Measurements from ENCODE around the gene ABCC1.

The ABCC1 gene

DNA sequence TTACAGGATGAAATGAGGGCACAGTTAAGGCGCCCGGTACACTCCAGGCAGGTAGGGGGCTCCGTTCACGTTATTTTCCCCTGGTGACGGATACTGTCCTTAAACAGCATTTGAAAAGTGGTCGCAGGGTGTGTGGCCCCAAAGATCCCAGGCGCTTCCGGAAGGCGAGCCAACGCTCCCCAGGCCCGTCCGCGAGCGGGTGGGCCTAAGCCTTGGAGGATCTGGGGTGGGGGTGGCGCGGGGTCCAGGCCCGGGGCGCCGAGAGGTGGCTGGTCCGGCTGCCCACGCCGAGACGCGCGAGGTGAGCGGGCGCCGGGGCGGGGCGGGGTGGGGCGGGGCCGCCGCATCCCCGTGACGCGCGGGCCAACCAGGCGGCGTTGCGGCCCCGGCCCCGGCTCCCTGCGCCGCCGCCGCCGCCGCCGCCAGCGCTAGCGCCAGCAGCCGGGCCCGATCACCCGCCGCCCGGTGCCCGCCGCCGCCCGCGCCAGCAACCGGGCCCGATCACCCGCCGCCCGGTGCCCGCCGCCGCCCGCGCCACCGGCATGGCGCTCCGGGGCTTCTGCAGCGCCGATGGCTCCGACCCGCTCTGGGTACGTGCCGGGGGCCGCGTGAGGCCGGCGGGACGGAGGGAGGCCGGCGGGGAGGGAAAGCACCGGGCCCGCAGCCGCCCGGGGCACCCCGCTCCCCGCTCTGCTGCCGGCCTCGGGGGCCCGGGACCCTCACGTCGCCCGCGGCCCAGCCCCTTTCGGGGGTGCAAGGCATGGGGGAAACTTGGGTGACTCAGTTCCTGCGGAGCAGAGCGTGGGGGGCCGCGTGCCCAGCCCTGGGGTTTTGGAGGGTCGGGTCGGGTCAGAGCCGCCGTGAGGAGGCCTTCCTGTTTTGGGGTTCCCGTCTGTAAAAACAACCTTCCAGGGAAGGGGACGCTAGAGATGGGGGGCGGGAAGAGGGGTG is at the start of gene ABCC1:
TSS of gene ABCC1 (plus strand) at position 407 of the 951 bp plus-strand sequence. CDS start at position 543, 136 bp downstream.
- peak within 1 kb of the TSS; percentile 60 for H3K27ac ChIP-seq
- TF ChIP-seq, protein P1, sequence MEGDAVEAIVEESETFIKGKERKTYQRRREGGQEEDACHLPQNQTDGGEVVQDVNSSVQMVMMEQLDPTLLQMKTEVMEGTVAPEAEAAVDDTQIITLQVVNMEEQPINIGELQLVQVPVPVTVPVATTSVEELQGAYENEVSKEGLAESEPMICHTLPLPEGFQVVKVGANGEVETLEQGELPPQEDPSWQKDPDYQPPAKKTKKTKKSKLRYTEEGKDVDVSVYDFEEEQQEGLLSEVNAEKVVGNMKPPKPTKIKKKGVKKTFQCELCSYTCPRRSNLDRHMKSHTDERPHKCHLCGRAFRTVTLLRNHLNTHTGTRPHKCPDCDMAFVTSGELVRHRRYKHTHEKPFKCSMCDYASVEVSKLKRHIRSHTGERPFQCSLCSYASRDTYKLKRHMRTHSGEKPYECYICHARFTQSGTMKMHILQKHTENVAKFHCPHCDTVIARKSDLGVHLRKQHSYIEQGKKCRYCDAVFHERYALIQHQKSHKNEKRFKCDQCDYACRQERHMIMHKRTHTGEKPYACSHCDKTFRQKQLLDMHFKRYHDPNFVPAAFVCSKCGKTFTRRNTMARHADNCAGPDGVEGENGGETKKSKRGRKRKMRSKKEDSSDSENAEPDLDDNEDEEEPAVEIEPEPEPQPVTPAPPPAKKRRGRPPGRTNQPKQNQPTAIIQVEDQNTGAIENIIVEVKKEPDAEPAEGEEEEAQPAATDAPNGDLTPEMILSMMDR (IDR thresholded peaks at IDR 0.05): no peak
- TF ChIP-seq ZFX (IDR thresholded peaks at IDR 0.05; ENCODE audit: borderline replicate concordance): no peak

DNA sequence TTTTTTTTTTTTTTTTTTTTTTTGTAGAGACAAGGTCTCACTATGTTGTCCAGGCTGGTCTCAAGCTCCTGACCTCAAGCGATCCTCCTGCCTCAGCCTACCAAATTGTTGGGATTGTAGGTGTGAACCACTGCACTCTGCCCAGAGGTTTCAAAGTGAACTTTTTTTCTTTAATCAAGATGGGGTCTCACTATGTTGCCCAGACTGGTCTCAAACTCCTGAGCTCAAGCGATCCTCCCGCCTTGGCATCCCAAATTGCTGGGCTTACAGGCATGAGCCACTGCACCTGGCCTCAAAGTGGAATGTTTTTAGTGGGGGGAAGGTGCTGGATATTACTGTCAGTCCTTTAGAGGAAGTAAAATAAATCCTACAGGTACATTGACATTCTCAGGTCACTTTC is 49.1 kb upstream of the ABCC1 start:
- no peak overlapping the region; the same call in 1 of the 2 replicates for H3K27ac ChIP-seq

DNA sequence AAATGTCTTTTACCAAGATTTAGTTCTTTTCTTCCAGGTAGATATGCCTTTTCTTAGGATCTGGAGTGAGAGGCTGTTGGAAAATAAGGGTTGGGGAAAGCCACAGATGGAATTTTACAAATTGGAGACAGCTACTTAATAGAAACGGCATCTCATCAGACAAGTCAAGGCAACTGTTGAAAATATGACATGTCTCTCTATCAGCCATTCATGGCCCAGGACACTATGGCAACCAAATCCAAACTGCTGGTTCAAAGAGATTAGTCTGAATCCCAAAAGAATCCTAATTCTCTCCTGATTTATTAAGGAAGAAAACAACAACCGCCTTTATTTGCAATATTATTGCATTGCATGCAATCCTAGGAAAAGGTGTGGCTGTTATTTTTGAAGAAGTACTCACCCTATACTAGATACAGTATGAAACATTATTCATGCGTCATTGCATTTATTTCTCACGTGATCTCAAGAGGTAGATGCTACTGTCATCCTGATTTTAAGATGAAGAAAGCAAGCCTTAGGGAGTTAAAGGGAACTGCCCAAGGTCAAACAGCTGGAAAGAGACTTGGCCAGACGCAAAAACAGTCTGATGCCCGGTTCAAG is 48.4 kb upstream of the ABCC1 start:
- no peak overlapping the region; the same call in 1 of the 2 replicates for H3K27ac ChIP-seq
- no peak for TF ChIP-seq ZFX (IDR thresholded peaks at IDR 0.05; ENCODE audit: borderline replicate concordance)
- TF ChIP-seq, protein P1 (IDR thresholded peaks at IDR 0.05): no peak

More for the DNA sequence above, 49.1 kb upstream of the ABCC1 start:
- TF ChIP-seq ZFX (IDR thresholded peaks at IDR 0.05; ENCODE audit: borderline replicate concordance): no peak
- TF ChIP-seq, protein P1 (IDR thresholded peaks at IDR 0.05): no peak

DNA sequence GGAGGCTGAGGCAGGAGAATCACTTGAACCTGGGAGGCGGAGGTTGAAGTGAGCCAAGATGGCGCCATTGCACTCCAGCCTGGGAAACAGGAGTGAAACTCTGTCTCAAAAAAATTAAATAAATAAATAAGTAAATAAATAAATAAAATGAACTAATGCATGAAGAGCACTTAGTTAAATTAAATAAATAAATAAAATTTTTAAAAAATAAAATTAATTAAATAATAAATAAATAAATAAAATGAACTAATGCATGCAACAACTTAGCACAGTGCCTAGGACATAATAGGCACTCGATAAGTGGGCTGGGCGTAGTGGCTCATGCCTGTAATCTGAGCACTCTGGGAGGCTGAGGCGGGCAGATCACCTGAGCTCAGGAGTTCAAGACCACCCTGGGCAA is 45.5 kb upstream of the ABCC1 start:
- TF ChIP-seq, protein P1 (IDR thresholded peaks at IDR 0.05): no peak
- no peak for TF ChIP-seq ZFX (IDR thresholded peaks at IDR 0.05; ENCODE audit: borderline replicate concordance)

DNA sequence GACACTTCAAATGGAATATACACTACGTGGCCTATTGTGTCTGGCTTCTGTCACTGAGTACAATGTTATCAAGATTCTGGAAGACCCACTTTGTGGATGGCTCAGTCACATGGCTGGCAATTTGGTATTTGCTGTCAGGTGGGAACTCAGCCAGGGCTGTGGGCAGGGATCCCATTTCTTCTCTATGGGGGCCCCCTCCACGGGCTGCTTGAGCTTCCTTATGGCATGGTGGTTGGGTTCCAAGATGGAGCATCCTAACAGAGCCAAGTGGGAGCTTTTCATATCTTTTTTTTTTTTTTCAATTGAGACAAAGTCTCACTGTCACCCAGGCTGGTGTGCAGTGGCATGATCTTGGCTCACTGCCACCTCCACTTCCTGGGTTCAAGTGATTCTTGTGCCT is 43.0 kb upstream of the ABCC1 start:
- TF ChIP-seq, protein P1 (IDR thresholded peaks at IDR 0.05): no peak
- TF ChIP-seq ZFX (IDR thresholded peaks at IDR 0.05; ENCODE audit: borderline replicate concordance): no peak
- no peak overlapping the region for H3K27ac ChIP-seq

More for the DNA sequence above, 45.5 kb upstream of the ABCC1 start:
- no peak overlapping the region for H3K27ac ChIP-seq

DNA sequence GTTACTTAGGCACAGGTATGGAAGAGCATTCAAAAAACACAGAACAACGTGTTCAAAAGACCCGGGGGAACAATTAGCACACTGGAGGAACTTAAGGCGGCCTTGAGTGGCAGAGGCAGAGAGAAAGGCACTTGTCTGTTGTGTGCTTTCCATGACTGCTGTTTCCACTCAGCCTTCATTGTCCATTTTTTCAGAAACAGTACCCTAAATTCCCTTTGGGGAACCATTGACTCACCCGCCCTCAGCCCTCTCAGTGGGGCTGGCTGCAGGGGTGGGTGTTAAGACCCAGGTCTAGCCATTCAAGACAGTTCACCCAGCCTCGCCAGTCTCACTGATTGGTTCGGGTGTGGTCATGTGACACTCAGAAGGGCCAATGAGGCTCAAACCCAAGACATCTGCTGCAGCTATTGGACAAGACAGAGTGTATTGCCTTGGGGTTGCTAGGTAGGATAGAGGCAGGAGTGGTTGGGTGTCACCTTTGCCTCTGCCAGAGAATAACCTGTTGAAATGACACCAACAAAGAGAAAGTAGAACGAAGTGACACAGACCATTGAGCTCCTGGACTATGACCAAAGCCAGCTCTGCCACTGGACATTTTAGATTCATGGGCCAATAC is 41.4 kb upstream of the ABCC1 start:
- no peak overlapping the region for H3K27ac ChIP-seq
- TF ChIP-seq, protein P1 (IDR thresholded peaks at IDR 0.05): no peak
- TF ChIP-seq ZFX (IDR thresholded peaks at IDR 0.05; ENCODE audit: borderline replicate concordance): no peak

Measured in 22Rv1 (cell line).